GM19468 (cell line): Measurements from ENCODE around the gene MICU1.
"Not testable (repeated sequence)": the region's sequence is repeated elsewhere in the genome, so short reads cannot be mapped to it uniquely, and the experiment has no call there.

Source experiments
- ATAC-seq: cut with Tn5 transposase; IDR thresholded peaks from one replicate; pipeline ENCODE4 v1.9.1; 2021; ENCODE audit warnings: mild to moderate bottlenecking, moderate library complexity, moderate number of reproducible peaks; ENCODE audit not compliant: unreplicated experiment; ENCODE audit errors: extremely low read depth

The MICU1 gene

DNA sequence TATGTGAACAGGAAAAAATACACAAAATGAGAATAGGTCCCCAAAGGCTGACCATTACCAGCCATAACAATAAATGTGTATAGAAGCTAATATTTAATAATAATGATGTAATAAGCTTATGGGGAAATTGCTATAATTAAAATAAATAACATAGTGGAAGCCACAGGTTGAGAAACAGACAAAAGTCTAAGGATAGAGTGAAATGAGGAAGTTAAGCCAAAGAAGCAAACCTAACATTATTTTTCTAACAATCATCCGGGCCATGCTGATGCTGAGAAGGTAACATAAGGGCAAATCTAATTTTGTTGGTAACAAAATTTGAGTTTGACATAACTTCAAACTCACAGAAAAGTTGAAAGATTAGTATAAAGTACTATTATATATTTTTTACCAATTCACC lies 115.9 kb downstream of the MICU1 start:
- no peak for ATAC-seq

DNA sequence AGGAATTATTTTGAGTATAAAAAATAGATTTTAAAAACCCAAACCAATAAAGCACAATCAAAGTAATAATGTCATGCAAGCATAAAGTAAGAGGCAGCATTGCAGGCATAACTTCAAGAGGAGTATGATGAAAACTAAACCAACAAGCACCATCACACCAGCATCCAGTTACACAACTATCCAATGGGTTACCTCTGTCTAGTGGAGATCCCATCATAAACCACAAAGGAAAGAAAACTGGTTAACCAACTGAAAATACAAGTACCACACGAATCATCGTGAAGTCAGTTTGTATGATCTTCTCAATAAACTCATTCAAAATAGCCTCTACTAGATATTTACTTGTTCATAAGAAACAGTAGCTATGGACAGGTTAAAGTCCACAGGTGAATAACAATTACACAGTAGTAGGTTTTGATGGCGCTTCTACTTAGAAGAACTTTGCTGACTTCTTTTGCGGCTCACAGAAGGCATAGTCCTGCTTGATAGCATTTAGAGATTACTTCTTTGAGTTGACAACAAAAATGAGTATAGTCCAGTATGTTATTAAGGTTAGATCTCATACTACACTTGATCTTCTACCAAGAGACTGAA lies 116.6 kb downstream of the MICU1 start:
- ATAC-seq: no peak

DNA sequence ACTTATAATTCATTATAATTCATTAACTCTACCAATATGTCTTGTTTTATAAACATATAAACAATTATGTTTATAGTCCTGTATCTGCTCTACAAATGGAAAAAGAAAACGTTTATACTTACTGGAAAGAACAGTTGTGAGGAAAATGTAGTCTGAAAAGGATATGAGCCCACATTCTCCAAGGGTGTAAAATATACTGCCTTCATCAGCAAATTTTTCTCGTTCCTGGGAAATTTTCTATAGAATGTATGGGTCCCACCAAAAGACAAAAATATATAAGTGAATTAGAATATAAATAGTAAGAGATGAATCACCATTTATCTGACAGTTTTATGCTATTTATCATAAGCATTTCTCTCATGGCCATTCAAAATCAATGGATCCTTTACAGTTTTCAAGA lies 117.8 kb downstream of the MICU1 start:
- ATAC-seq: no peak

DNA sequence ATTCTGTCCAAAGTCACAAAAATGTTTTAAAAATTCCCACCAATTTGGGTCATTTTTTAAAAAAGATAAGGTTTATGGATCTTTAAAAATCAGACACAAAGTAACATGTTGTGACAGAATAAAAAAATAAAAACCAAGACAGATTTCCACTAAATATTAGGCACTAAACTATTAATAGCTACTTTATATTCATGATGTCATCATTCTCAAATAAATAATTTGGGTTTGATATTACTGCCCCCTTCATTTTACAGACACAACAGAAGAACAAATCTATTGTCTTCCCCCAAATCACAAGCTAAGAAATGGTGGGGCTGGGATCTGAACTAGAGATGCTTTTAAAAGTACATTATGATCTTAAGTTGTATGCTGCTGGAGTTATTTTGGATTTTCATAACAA lies 119.4 kb downstream of the MICU1 start:
- ATAC-seq: no peak

DNA sequence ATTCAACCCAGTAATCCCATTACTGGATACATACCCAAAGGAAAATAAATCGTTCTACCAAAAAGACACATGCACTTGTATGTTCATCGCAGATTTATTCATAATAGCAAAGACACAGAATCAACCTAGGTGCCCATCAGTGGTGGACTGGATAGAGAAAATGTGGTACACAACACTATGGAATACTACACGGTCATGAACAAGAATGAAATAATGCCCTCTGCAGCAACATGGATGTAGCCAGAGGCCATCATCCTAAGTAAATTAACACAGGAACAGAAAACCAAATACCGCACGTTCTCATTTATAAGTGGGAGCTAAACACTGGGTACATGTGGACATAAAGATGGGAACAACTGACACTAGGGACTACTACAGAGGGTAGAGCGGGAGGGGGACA lies 120.4 kb downstream of the MICU1 start:
- no peak for ATAC-seq

DNA sequence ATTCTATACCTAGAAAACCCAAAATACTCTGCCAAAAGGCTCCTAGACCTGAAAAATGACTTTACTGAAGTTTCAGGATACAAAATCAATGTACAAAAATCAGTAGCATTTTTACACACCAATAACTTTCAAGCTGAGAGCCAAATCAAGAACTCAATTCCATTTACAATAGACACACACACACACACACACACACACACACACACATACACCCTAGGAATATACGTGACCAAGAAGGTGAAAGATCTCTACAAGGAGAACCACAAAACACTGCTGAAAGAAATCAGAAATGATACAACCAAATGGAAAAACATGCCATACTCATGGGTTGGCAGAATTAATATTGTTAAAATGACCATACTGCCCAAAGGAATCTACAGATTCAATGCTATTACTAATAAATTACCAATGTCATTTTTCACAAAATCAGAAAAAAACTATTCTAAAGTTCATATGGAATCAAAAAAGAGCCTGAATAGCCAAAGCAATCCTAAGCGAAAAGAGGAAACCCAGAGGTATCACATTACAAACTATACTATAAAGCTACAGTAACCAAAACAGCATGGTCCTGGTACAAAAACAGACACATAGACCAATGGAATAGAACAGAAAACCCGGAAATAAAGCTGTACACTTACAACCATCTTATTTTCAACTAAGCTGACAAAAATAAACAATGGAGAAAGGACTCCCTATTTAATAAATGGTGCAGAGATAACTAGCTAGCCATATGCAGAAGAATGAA lies 122.0 kb downstream of the MICU1 start:
- ATAC-seq: no peak

DNA sequence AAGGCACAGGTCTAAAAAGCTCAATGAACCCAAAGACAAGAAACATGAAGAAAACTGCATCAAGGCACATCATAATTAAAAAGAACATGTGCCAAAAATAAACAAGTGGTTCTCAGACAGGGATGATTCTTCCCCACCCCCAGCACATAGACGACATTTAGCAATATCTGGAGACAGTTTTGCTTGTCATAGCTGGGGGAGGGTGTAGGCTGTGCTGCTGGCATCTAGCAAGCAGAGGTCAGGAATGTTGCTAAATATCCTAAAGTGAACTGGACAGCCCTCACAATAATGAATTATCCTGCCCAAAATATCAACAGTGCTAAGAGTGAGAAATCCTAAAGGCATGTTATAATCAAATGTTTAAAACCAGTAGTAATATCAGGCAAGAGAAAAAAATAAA lies 122.6 kb downstream of the MICU1 start:
- ATAC-seq: no peak

DNA sequence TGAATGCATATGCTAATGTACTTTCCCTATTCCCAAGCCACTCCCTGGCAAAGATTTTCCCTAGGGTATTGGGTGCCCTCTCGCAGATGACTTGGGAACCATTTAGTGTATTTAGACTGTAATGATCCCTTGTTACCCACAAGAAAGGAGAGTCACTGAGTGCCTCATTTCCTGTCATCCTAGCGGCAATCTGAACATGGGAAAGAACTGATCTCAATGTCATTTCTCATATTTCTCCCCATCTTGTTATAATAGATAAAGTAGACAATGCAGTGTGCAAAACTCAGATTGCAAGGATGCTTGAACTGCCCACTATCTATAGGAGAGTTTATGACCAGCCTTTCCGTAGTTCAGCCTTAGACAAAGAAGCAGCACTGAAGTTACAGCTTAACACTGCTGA lies 123.3 kb downstream of the MICU1 start:
- ATAC-seq: no peak

DNA sequence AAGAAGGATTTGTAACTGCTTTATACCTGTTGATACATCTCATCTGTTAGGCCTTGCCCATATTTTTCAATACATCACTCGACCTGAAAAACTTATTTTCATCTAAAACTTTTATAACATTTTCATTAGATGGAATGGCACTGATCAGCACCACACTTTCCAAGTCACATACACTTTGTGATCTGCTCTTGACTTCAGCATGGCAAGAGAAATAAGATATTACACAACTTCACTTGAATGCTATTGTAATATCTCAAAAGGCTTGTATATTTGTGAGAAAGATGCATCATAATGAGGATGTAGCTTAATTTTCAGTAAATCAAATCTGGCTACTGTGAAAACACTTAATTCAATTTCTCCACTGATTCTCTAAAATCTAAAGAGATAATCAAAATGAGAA lies 126.2 kb downstream of the MICU1 start:
- ATAC-seq: no peak

DNA sequence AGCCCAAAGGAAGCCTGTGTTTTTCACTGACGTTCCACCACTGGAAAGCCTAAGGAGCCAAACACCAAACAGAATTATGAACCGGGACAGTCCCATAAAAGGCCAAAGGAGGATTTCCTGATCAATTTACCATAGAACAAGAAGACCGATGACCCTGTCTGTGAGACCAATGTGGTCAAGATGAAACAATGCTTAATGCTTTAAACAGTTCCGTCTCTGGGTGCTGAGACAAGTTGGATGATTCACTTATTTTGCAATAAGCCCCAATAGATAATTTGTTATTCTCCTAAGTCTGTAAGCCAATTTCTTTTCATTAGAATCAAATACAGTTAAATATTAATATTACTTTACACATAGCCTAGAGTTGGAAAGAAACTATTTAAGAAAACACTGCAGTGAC lies 134.9 kb downstream of the MICU1 start:
- no peak for ATAC-seq

DNA sequence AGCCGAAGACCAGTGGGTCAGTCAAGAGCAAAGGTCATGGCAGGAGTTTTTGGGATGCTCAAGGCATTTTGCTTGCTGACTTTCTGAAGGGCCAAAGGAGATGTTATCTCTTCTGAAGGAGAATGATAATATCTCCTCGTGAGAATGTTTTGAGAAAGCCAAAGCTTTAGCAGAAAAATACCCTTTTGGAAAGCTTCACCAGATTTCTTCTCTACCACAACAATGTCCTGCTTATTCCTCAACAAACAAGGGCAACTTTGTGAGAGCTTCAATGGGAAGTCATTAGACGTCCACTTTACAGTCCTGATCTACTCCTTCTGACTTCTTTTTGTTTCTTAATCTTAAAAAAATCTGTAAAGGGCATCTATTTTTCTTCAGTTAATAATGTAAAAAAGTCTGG lies 138.4 kb downstream of the MICU1 start:
- ATAC-seq: no peak

DNA sequence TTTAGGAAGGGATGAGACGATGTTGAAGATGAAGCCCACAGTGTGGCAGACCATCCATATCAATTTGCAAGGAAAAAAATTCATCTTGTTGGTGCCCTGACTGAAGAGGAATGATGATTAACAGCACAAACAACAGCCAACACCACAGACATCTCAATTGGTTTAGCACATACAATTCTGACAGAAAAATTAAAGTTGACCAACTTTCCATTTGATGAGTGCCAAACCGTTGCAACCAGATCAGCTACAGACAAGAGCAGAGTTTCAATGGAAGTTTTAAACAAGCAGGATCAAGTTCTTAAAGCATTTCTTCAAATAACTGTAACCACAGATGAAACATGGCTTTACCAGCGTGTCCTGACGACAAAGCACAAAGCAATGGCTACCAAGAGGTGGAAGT lies 138.8 kb downstream of the MICU1 start:
- ATAC-seq: no peak

DNA sequence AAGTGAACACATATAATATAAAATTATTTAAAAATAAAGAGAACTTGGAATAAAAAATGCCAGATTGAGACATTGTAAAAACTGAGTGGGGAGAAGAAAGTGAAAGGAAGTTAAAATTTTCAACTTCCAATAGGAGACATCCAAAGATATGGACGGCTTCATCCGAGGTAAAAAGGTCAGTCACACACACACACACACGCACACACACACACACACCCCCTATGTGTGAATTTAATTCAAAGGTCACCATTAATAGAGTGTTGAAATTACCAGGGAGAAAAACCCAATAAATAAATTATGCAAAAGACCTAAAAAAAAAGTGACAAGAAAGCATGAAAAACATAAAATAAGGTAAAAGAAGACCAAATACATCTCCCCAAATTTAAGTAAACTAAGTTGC lies 140.2 kb downstream of the MICU1 start:
- no peak for ATAC-seq

DNA sequence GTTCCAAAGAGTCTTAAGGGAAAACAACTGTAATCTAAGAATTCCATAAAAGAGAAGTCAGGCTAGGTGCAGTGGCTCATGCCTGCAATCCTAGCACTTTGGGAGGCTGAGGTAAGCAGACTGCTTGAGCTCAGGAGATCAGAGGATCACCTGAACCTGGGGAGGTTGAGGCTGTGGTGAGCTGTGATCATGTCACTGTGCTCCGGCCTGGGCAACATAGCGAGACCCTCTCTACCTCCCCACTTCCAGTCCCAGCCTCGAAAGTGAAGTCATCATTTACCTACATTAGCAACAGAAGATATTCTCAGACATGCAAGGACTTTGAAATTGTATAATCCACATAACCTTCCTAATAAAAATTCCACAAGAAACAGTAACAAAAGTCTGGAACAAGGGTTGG lies 141.4 kb downstream of the MICU1 start:
- no peak for ATAC-seq

DNA sequence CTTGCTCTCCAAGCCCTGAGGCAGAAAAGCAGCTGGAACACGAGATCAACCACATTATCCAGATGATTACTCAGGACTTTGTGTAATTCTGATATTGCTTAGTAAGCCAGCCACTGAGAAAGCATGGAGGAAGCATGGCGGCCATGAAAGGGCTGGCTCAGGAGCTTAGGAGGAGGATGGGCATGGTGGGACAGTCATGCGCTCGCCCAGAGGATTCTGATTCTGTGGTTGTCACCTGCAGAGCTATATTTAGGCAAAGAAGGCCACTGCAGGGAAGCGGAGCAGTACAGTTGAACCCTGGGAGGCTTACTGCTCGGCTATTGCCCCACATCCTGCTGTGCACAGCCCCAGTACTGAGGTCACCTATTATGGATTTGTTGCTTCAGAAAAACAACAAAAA lies 142.4 kb downstream of the MICU1 start:
- ATAC-seq: no peak

DNA sequence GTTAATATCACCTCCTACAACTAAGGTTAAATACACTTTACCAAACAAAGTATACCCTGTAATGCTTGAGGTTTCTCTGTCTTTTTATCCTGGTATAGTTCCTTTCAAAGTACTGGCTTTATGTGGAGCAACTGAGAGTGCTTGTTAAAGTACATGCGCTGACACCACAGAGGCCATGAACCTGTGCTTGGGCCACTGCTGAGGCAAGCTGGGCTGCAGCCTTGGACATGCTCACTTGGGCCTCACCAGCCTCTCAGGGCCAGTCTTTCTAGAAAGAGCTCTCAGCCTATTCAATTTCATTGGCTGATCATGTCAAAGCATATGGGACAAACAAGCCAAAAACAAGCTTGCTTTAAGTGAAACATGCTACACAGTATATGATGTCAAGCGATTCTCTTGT lies 145.0 kb downstream of the MICU1 start:
- ATAC-seq: no peak

DNA sequence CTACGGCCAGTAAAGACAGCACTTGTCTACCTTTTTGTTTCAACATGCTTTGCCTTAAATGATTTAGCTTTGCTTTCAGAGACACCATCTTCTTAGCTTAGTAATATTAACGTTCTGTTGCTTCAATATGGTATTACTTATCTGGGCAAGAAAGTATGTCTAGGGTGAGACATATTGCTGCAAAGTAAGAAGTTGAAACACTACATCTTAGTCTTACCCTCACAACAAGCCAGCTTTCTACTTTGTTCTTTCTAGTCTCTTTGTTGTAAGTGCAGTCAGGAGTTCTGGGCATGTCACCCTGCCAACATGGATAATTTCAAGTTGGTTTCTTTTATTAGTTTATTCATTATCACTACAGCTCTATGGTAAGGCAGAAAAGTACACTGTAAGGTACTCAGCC lies 148.4 kb downstream of the MICU1 start:
- ATAC-seq: no peak

DNA sequence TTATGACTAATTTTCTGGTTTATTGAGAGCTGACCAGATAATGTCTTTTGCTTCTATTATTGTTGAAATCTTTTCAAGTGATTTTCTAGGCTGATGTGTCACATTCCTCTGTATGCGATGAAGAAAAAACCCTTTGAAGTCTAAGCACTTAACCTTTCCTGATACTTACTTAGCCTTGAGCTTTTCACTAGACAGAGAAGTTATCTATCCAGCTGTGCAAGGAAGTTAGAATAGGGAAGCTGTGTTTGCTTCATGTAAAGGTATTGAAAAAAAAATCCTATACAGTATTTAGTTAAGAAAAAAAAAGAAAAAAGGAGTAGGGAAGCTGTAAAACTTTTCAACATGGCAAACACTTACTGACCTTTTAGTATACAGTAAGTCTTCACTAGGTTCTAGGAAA lies 153.6 kb downstream of the MICU1 start:
- ATAC-seq: no peak

DNA sequence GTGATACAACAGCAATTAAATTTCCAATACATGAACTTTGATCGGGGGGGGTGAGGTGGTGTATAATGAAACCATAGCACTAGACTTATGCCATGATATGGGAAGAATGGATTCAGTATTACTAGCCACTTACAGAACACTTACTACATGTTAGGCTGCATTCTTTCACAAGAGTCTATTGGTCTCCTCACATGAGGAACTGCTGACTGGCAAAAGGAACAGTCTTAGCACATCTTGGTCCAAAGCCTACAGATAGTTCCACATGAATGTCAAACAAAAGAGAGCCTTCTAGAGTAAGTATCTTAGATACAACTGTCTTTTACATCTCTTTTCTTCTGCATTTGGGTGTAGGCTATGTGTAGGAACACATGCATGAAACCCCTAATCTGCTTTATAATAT lies 155.2 kb downstream of the MICU1 start:
- ATAC-seq: no peak

DNA sequence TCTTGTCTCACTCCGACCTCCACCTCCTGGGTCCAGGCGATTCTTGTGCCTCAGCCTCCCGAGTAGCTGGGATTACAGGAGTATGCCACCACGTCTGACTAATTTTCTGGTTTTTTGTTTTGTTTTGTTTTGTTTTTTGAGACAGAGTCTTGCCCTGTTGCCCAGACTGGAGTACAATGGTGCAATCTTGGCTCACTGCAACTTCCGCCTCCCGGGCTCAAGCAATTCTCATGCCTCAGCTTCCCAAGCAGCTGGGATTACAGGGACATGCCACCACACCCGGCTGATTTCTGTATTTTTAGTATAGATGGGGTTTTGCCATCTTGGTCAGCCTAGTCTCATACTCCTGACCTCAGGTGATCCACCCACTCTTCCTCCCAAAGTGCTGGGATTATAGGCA lies 158.8 kb downstream of the MICU1 start:
- not testable (repeated sequence) for ATAC-seq

DNA sequence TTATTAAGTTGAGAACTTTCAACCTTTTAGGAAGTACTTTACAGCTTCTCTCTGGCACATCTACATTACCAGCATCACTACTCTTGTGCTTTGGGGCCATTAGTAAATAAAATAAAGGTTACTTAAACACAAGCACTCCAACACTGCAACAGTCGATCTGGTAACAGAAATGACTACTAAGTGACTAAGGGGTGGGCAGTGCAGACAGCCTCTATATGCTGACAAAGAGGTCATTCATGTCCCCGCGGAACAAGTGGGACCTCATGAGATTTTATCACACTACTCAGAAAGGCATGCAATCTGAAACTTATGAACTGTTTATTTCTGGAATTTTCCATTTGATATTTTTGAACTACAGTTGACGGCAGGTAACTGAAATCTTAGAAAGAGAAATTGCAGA lies 159.9 kb downstream of the MICU1 start:
- ATAC-seq: no peak

DNA sequence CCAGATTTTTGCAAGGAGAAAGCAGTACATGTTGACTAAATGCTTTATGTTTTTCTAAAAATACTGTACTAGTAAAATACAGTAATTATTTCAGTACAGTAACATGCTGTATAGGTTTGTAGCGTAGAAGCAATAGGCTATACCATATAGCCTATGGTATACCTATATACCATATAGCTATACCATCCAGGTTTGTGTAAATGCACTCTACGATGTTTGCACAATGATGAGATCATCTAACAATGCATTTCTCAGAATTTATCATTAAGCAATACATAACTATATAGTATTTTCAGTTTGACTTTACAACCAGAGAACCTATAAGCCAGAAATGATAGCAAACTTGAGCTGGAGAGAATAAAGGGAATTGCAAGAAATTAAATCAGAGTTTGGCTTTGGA lies 161.4 kb downstream of the MICU1 start:
- ATAC-seq: no peak
